Keratinocyte (primary cell): ENCODE results near the gene FGF1. TPM values are rescaled to one million over a fixed set of nuclear protein-coding genes. Genes with fewer than 3 reads are reported as not detected.

Source experiments
- DNase-seq: peaks from one replicate; pipeline ENCODE4 v3.0.0-alpha.2; 2011; ENCODE audit warnings: low read depth, missing footprints, low spot score
- FAIRE-seq: peaks from 2 replicates; lab custom pipeline; 2011; peaks lifted over from hg19 to GRCh38; lab: Jason Lieb, UNC
- H2AFZ ChIP-seq: 2 replicates; pipeline ENCODE4 v1.6.0; 2012; ENCODE audit warnings: low read length, control low read depth, inconsistent platforms; ENCODE audit not compliant: control insufficient read depth
- H3K27ac ChIP-seq: 2 replicates; pipeline ENCODE4 v1.5.1; 2011; ENCODE audit warnings: low read length; ENCODE audit not compliant: control insufficient read depth, insufficient read depth
- H3K27me3 ChIP-seq: 3 replicates; pipeline ENCODE4 v1.6.0; 2011; ENCODE audit warnings: low read length; ENCODE audit not compliant: control insufficient read depth, insufficient read depth; ENCODE audit errors: extremely low read depth
- H3K36me3 ChIP-seq, 2 experiments: 2 replicates in 1 of 2; 3 replicates in 1 of 2; pipeline ENCODE4 v1.5.1; 2011; ENCODE audit warnings: low read length in 2 of 2, mild to moderate bottlenecking in 1 of 2; ENCODE audit not compliant: control insufficient read depth in 2 of 2, insufficient read depth in 2 of 2; ENCODE audit errors: extremely low read depth in 1 of 2
- H3K4me1 ChIP-seq: 3 replicates; pipeline ENCODE4 v1.5.1; 2011; ENCODE audit warnings: low read length; ENCODE audit not compliant: control insufficient read depth, insufficient read depth; ENCODE audit errors: extremely low read depth
- H3K4me2 ChIP-seq: 3 replicates; pipeline ENCODE4 v1.6.0; 2011; ENCODE audit warnings: low read depth, low read length; ENCODE audit not compliant: control insufficient read depth, insufficient read depth; ENCODE audit errors: extremely low read depth
- H3K4me3 ChIP-seq, 3 experiments: fragments of 200-600 bp in 1 of 3; sonication (generic) in 1 of 3; 2 replicates in 2 of 3; 3 replicates in 1 of 3; pipeline ENCODE4 v1.5.1; 2011 to 2016; ENCODE audit warnings: low read length in 3 of 3, mild to moderate bottlenecking in 3 of 3, control low read depth in 2 of 3, inconsistent platforms in 1 of 3, low read depth in 1 of 3, mixed read lengths in 1 of 3, mixed run types in 1 of 3, moderate library complexity in 1 of 3; ENCODE audit not compliant: control insufficient read depth in 2 of 3, insufficient read depth in 2 of 3; ENCODE audit errors: extremely low read depth in 1 of 3
- H3K79me2 ChIP-seq: 2 replicates; pipeline ENCODE4 v1.6.0; 2012; ENCODE audit warnings: low read length; ENCODE audit not compliant: control insufficient read depth, insufficient read depth
- H3K9ac ChIP-seq: 3 replicates; pipeline ENCODE4 v1.6.0; 2011; ENCODE audit warnings: low read length; ENCODE audit not compliant: control insufficient read depth, insufficient read depth; ENCODE audit errors: extremely low read depth
- H3K9me1 ChIP-seq: 3 replicates; pipeline ENCODE4 v1.6.0; 2011; ENCODE audit warnings: low read length; ENCODE audit not compliant: control insufficient read depth, insufficient read depth; ENCODE audit errors: extremely low read depth
- H3K9me3 ChIP-seq: 2 replicates; pipeline ENCODE4 v1.5.1; 2012; ENCODE audit warnings: low read depth, low read length; ENCODE audit not compliant: control insufficient read depth
- H4K20me1 ChIP-seq: 3 replicates; pipeline ENCODE4 v1.6.0; 2011; ENCODE audit warnings: low read length; ENCODE audit not compliant: control insufficient read depth, insufficient read depth; ENCODE audit errors: extremely low read depth
- EZH2 ChIP-seq: IDR thresholded peaks from one replicate; pipeline ENCODE4 v1.6.1; 2012; ENCODE audit warnings: inconsistent platforms, mild to moderate bottlenecking, low read length, moderate library complexity
- dilution Hi-C: fragments of 300-500 bp; cut with MboI; formaldehyde crosslinking; loops from one replicate; pipeline ENCODE4 v1.7.0; 2020; ENCODE audit warnings: low sequenced_read_pairs; ENCODE audit not compliant: extremely low pct_ligation_motif_present
- polyA plus RNA-seq, 5 experiments: library from polyadenylated mRNA; depleted of rRNA in 3 of 5; stranded (reverse) in 3 of 5; stranded (forward) in 1 of 5; unstranded in 1 of 5; fragments of >200 nt; gene quantifications; 1 replicate in 1 of 5; 2 replicates in 3 of 5; 3 replicates in 1 of 5; pipeline versions ENCODE4 v1.2.1 to v1.2.3, GENCODE V29; 2011 to 2012; ENCODE audit warnings: missing spikeins in 2 of 5, low read depth in 1 of 5, low replicate concordance in 1 of 5
- TF ChIP-seq, protein P1 (sequence below), 3 experiments: IDR thresholded peaks in 1 of 3; conservative IDR thresholded peaks in 1 of 3; optimal IDR thresholded peaks in 1 of 3; 2 replicates in 2 of 3; 3 replicates in 1 of 3; pipeline versions ENCODE3 to v1.5.1; 2011; ENCODE audit warnings: low read length in 3 of 3, mild to moderate bottlenecking in 3 of 3, moderate library complexity in 2 of 3, control low read depth in 1 of 3, inconsistent platforms in 1 of 3; ENCODE audit not compliant: insufficient read depth in 2 of 3; ENCODE audit errors: extremely low read depth in 1 of 3

Gene FGF1
- polyA plus RNA-seq, 1 donor (not counting 4 experiments of a cell fraction or from before 2014, with no cell fraction given), result 2.4 TPM

DNA sequence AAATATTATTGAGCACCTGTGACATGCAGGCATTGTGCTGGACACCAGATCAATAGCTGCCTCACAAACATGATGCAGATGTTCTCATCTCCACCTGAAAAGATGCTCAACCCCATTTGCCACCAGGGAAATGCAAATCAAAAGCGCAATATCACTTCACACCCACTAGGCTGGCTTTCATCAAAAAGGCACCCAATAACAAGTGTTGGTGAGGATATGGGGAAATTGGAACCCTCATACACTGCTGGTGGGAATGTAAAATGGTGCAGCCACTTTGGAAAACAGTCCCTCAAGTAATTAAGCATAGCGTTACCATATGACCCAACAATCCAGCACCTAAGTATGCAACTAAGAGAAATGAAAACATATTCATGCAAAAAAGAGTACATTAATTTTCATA, 24.7 kb downstream of the FGF1 start:
- H3K9me1 ChIP-seq, result no peaks in the 10 kb centered on the region
- H3K9me3 ChIP-seq, result no peaks in the 10 kb centered on the region
- H3K36me3 ChIP-seq, result no peaks in the 10 kb centered on the region
- no peaks in the 10 kb centered on the region for H3K27me3 ChIP-seq
- H2AFZ ChIP-seq, result no peak overlapping the region
- H3K4me3 ChIP-seq, result no peak overlapping the region
- no peaks in the 10 kb centered on the region for H3K4me1 ChIP-seq
- dilution Hi-C loops, result no loop called here
- no peak overlapping the region for H3K9ac ChIP-seq
- DNase-seq (no peak), FAIRE-seq (no peak)
- TF ChIP-seq, protein P1, sequence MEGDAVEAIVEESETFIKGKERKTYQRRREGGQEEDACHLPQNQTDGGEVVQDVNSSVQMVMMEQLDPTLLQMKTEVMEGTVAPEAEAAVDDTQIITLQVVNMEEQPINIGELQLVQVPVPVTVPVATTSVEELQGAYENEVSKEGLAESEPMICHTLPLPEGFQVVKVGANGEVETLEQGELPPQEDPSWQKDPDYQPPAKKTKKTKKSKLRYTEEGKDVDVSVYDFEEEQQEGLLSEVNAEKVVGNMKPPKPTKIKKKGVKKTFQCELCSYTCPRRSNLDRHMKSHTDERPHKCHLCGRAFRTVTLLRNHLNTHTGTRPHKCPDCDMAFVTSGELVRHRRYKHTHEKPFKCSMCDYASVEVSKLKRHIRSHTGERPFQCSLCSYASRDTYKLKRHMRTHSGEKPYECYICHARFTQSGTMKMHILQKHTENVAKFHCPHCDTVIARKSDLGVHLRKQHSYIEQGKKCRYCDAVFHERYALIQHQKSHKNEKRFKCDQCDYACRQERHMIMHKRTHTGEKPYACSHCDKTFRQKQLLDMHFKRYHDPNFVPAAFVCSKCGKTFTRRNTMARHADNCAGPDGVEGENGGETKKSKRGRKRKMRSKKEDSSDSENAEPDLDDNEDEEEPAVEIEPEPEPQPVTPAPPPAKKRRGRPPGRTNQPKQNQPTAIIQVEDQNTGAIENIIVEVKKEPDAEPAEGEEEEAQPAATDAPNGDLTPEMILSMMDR (optimal IDR thresholded peaks at IDR 0.05 in 1 of 3, IDR thresholded peaks at IDR 0.05 in 1 of 3, conservative IDR thresholded peaks at IDR 0.05 in 1 of 3; ENCODE audit: extremely low read depth in 1 of 3, insufficient read depth in 2 of 3, low read length in 3 of 3), result peak in 1 of 3 experiments; percentile 5
- TF ChIP-seq EZH2, result no peak
- no peak overlapping the region for H3K27ac ChIP-seq
- no peaks in the 10 kb centered on the region for H3K79me2 ChIP-seq
- no peaks in the 10 kb centered on the region for H4K20me1 ChIP-seq
- H3K4me2 ChIP-seq, result no peak overlapping the region

DNA sequence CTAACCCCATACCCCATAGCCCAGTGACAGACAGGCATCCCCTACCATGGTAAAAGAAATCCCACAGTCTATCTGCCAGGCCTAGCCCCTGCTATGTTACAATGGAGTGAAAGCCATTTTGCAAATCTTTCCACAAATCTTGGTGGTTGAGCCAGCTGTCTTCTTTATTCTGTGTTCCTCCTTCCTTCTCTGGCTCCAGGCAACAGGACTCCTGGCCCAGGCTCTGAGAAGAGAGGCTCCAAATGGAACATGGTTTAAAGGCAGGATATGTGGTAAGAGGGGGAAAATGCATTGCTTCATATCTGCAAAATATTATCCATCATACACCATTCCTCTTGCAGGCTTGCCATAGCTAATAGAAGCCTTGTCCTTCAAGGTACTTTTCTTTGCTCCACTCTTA, 25.2 kb downstream of the FGF1 start:
- Histone ChIP-seq H3K36me3 (no peaks in the 10 kb centered on the region), H3K27ac (no peak overlapping the region), H4K20me1 (no peaks in the 10 kb centered on the region), H3K79me2 (no peaks in the 10 kb centered on the region), H3K4me2 (no peak overlapping the region), H3K27me3 (no peaks in the 10 kb centered on the region), H3K9me3 (no peaks in the 10 kb centered on the region), H3K9me1 (no peaks in the 10 kb centered on the region), H2AFZ (no peak overlapping the region), H3K4me3 (no peak overlapping the region), H3K4me1 (no peaks in the 10 kb centered on the region), H3K9ac (no peak overlapping the region)
- dilution Hi-C loops, result no loop called here
- DNase-seq (no peak), FAIRE-seq (no peak)
- TF ChIP-seq, protein P1 (optimal IDR thresholded peaks at IDR 0.05 in 1 of 3, IDR thresholded peaks at IDR 0.05 in 1 of 3, conservative IDR thresholded peaks at IDR 0.05 in 1 of 3; ENCODE audit: extremely low read depth in 1 of 3, insufficient read depth in 2 of 3, low read length in 3 of 3), result no peak
- TF ChIP-seq EZH2, result no peak
